BJ (cell line): ENCODE measurements around the gene MAN1C1. TPM values are rescaled to one million over a fixed set of nuclear protein-coding genes. Genes with fewer than 3 reads are reported as not detected.

Source experiments
- CTCF ChIA-PET: fragments of 350-600 bp; formaldehyde crosslinking; extraction: SDS; loops from one replicate; lab custom pipeline; 2021; ENCODE audit warnings: antibody characterized with exemption, inconsistent platforms; lab: Yijun Ruan, JAX
- POLR2A ChIA-PET: fragments of 300-600 bp; sonication (Branson Sonifier 250); formaldehyde crosslinking; extraction: SDS; loops from one replicate; lab custom pipeline; 2021; ENCODE audit warnings: antibody characterized with exemption; lab: Charles Lee
- DNase-seq: peaks from one replicate; pipeline ENCODE4 v3.0.0-alpha.2; 2011; ENCODE audit warnings: low read depth
- H3K27me3 ChIP-seq: 2 replicates; pipeline ENCODE4 v1.6.0; 2011; ENCODE audit warnings: low read length; ENCODE audit not compliant: control insufficient read depth, insufficient read depth
- H3K36me3 ChIP-seq: 2 replicates; pipeline ENCODE4 v1.5.1; 2011; ENCODE audit warnings: low read length; ENCODE audit not compliant: control insufficient read depth, insufficient read depth
- H3K4me3 ChIP-seq: 2 replicates; pipeline ENCODE4 v1.5.1; 2011; ENCODE audit warnings: low read depth, mild to moderate bottlenecking, control low read depth, low read length
- polyA plus RNA-seq: library from polyadenylated mRNA; depleted of rRNA; stranded (reverse); fragments of >200 nt; gene quantifications from 2 replicates; pipeline ENCODE4 v1.2.3, GENCODE V29; 2011
- TF ChIP-seq, protein P1 (sequence below): IDR thresholded peaks from 2 replicates; pipeline ENCODE4 v1.5.1; 2011; ENCODE audit warnings: low read depth, mild to moderate bottlenecking, control low read depth, inconsistent platforms, low read length, moderate library complexity; ENCODE audit not compliant: insufficient read depth

MAN1C1 gene
- polyA plus RNA-seq, 1 experiment: 1.1 TPM

DNA sequence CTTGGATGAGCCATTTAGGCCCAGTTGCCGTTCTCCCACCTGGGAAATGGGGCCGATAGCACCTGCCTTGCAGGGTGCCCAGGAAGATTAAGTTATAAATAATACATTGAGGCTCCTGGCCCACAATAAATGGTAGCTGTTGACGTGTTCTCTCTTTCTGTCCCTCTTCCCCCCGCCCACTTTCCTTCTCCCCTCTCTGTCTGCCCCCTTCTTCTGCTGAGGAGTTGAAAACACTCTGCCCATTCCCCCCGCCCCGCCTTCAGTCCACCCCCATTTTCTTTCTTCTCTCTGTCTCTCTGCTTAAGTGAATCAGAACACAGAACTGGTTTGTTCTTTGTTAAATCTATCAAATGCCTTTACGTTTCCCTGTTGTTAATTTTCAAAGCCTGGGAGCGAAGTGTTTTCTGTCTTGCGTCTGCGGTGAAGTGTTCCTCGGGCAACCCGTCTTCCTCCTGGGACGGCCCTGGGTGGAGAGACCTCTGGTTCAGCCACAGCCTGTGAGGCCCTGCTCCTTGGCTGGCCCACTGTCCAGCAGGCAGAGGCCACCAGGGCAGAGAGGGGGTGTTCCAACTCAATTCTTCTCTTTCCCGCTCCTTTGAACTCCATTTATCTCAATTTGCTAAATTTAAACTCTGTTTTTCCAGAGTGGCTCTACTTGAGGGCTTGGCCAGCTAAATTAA is 154.1 kb downstream of the MAN1C1 start:
- no peak for DNase-seq
- TF ChIP-seq, protein P1, sequence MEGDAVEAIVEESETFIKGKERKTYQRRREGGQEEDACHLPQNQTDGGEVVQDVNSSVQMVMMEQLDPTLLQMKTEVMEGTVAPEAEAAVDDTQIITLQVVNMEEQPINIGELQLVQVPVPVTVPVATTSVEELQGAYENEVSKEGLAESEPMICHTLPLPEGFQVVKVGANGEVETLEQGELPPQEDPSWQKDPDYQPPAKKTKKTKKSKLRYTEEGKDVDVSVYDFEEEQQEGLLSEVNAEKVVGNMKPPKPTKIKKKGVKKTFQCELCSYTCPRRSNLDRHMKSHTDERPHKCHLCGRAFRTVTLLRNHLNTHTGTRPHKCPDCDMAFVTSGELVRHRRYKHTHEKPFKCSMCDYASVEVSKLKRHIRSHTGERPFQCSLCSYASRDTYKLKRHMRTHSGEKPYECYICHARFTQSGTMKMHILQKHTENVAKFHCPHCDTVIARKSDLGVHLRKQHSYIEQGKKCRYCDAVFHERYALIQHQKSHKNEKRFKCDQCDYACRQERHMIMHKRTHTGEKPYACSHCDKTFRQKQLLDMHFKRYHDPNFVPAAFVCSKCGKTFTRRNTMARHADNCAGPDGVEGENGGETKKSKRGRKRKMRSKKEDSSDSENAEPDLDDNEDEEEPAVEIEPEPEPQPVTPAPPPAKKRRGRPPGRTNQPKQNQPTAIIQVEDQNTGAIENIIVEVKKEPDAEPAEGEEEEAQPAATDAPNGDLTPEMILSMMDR: no peak
- CTCF ChIA-PET: no interaction called here

DNA sequence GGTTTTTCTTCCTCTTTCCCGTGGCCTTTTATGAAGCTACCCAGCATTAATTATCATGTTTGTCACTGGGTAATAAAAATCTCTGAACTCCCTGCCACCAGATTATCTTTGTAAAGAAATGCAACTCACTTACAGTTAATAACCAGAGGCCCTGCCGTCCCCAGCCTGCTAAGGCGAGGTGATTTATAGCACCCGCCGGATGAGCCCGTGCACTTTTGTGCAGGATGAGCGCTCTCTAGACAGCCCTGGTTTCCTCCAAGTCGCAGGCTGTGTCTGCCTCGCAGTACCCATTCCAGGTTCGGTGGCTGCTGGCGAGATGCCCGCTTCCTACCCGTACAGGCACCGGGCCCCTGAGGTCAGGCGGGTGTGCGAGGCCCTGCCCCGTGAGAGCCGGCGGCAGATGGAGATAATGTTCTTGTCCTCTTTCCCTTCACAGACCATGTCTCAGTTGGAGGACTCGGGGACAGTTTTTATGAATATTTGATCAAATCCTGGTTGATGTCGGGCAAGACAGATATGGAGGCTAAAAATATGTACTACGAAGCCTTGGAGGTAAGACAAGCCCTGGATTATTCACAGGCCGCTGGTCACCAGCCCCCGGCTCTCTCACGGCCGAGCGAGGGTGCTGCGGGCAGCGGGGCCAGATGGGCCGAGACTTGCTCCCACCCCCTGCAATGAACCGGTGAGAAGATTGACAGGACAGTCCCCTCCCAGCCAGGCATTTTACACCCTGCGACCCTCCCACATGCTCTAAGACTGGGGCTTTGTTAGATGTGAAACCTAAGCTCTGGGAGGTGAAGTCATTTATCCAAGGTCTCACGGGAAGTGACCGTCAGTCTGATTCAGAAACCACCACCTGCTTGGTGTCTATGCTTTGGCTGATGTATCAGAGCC is 154.9 kb downstream of the MAN1C1 start:
- Histone ChIP-seq H3K4me3 (no peak overlapping the region), H3K36me3 (no peaks in the 10 kb centered on the region), H3K27me3 (no peaks in the 10 kb centered on the region; the same call in 1 of the 2 replicates)
- TF ChIP-seq, protein P1: no peak
- ChIA-PET CTCF (no interaction called here), POLR2A (no interaction called here)
- no peak for DNase-seq

More for the DNA sequence above, 154.1 kb downstream of the MAN1C1 start:
- no peaks in the 10 kb centered on the region for H3K36me3 ChIP-seq
- POLR2A ChIA-PET: no interaction called here
- H3K4me3 ChIP-seq: no peak overlapping the region
- no peaks in the 10 kb centered on the region; the same call in 1 of the 2 replicates for H3K27me3 ChIP-seq

DNA sequence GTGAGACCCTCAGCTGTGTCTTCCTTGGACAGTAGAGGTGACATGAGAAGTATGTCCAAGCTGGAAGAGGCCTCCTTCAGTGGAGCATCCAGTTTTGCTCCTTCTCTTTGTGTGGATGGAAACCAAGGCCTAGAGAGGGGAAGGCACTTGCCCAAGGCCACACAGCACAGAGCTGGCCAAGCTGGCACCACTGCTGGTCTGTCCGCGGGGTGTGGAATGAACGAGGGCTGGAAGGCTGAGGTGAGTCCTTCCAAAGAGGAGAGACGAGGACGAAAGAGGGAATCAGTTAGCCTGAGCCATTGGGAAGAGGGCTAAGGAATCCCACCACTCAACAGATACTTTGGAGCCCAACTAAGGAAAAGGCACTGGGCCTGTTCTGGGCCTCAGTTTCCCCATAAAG is 155.6 kb downstream of the MAN1C1 start:
- CTCF ChIA-PET: no interaction called here

DNA sequence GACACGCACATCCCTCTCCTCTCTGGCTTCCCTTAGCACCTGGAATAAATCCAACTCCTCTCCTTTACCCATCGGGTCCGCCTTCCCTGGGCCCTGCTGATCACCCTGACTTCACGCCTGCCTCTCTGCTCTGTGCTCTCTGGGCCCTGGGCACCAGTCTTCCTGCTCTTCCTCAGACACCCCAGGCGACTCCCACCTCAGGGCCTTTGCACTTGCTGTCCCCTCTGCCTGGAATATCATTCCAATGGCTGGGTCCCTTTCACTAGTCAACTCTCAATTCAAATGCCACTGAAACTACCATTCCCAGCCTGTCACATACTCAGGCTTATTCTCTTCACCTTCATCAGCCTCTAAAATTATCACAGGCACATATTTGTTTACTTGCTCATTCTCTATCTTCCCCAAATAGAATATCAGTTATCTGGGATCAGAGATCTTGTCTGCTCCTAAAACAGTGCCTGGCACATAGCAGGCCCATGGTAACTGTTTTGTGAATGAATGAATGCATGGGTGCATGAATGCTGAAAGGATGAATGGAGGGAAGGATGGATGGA is 156.2 kb downstream of the MAN1C1 start:
- Histone ChIP-seq H3K4me3 (no peak overlapping the region), H3K36me3 (no peaks in the 10 kb centered on the region), H3K27me3 (no peaks in the 10 kb centered on the region; the same call in 1 of the 2 replicates)
- POLR2A ChIA-PET: no interaction called here
- TF ChIP-seq, protein P1: no peak
- CTCF ChIA-PET: interaction anchor here (0.9 to 1.7 kb wide), 2 partner anchors 10 to 25 kb away, joined by 3 to 7 read pairs; no protein-coding TSS in a partner anchor
- DNase-seq: no peak

More for the DNA sequence above, 155.6 kb downstream of the MAN1C1 start:
- no peak overlapping the region for H3K4me3 ChIP-seq
- no peaks in the 10 kb centered on the region; the same call in 1 of the 2 replicates for H3K27me3 ChIP-seq
- no peaks in the 10 kb centered on the region for H3K36me3 ChIP-seq
- POLR2A ChIA-PET: no interaction called here
- DNase-seq: no peak
- TF ChIP-seq, protein P1: no peak
